Hepatic stellate cell (primary cell): ENCODE results near the gene LZTR1.

Source experiments
- DNase-seq: peaks from one replicate; pipeline ENCODE4 v3.0.0; 2011; ENCODE audit warnings: low spot score

LZTR1 gene

GRCh38 chr22:20951151-20951931 is 30.8 kb upstream of the LZTR1 start:
- DNase-seq = no peak

GRCh38 chr22:20951932-20952380 is 30.1 kb upstream of the LZTR1 start:
- DNase-seq = no peak

GRCh38 chr22:20952544-20953341 is 29.4 kb upstream of the LZTR1 start:
- DNase-seq = no peak

GRCh38 chr22:20953342-20953608 is 28.8 kb upstream of the LZTR1 start:
- DNase-seq = no peak

GRCh38 chr22:20953668-20954500 is 28.2 kb upstream of the LZTR1 start:
- no peak for DNase-seq

GRCh38 chr22:20955548-20955947 is 26.5 kb upstream of the LZTR1 start:
- no peak for DNase-seq

GRCh38 chr22:20956258-20957101 is 25.6 kb upstream of the LZTR1 start:
- DNase-seq = no peak

GRCh38 chr22:20957102-20957682 is 24.9 kb upstream of the LZTR1 start:
- no peak for DNase-seq

GRCh38 chr22:20957683-20958431 is 24.2 kb upstream of the LZTR1 start:
- no peak for DNase-seq

- no peak for DNase-seq
These were observed 22.3 kb upstream of the LZTR1 start for GRCh38 chr22:20959578-20960461.

- DNase-seq = no peak
These were observed 21.5 kb upstream of the LZTR1 start for GRCh38 chr22:20960609-20961008.

- no peak for DNase-seq
These were observed 19.6 kb upstream of the LZTR1 start for GRCh38 chr22:20962491-20962945.

GRCh38 chr22:20963201-20964052 is 18.7 kb upstream of the LZTR1 start:
- no peak for DNase-seq

- no peak for DNase-seq
These were observed 17.9 kb upstream of the LZTR1 start for GRCh38 chr22:20964090-20964798.

- no peak for DNase-seq
These were observed 17.3 kb upstream of the LZTR1 start for GRCh38 chr22:20964799-20965103.

GRCh38 chr22:20965104-20965887 is 16.8 kb upstream of the LZTR1 start:
- no peak for DNase-seq
